NCI-H82 (cell line): ENCODE measurements around the gene DSTN.

ENCODE experiments used
- DNase-seq: peaks from one replicate; lab custom pipeline; 2025; lab: John Stamatoyannopoulos, UW

The DSTN gene

GRCh38 chr20:17549131-17549530, 20.7 kb upstream of the DSTN start:
- no peak for DNase-seq

GRCh38 chr20:17555106-17555505, 14.8 kb upstream of the DSTN start:
- DNase-seq, result no peak

GRCh38 chr20:17556837-17557674, 12.8 kb upstream of the DSTN start:
- no peak for DNase-seq

- peak; percentile 50 for DNase-seq
Measured at GRCh38 chr20:17557675-17558006, 12.2 kb upstream of the DSTN start.

- no peak for DNase-seq
Measured at GRCh38 chr20:17558154-17558940, 11.5 kb upstream of the DSTN start.

GRCh38 chr20:17558941-17559304, 11.0 kb upstream of the DSTN start:
- no peak for DNase-seq

- DNase-seq, result no peak
Measured at GRCh38 chr20:17559338-17559737, 10.5 kb upstream of the DSTN start.

- DNase-seq, result no peak
Measured at GRCh38 chr20:17560344-17561074, 9.4 kb upstream of the DSTN start.

- DNase-seq, result no peak
Measured at GRCh38 chr20:17562804-17563305, 7.0 kb upstream of the DSTN start.

- no peak for DNase-seq
Measured at GRCh38 chr20:17565169-17565845, 4.6 kb upstream of the DSTN start.

- no peak for DNase-seq
Measured at GRCh38 chr20:17566345-17566744, 3.5 kb upstream of the DSTN start.

GRCh38 chr20:17568045-17568788, 1.7 kb upstream of the DSTN start:
- DNase-seq, result peak; percentile 12

- peak; percentile 44 for DNase-seq
Measured at GRCh38 chr20:17568972-17569521, 828 bp upstream of the DSTN start.

GRCh38 chr20:17570347-17571152, 675 bp downstream of the DSTN start:
- peak; percentile 69 for DNase-seq

- DNase-seq, result no peak
Measured at GRCh38 chr20:17571153-17571527, 1.3 kb downstream of the DSTN start.

GRCh38 chr20:17572034-17572638, 2.3 kb downstream of the DSTN start:
- DNase-seq, result no peak

- DNase-seq, result no peak
Measured at GRCh38 chr20:17573463-17573862, 3.6 kb downstream of the DSTN start.

- no peak for DNase-seq
Measured at GRCh38 chr20:17576215-17576614, 6.3 kb downstream of the DSTN start.

- DNase-seq, result no peak
Measured at GRCh38 chr20:17579369-17580039, 9.6 kb downstream of the DSTN start.
